SK-N-SH (cell line): ENCODE data around the gene PRPF40B. TPM values are rescaled to one million over a fixed set of nuclear protein-coding genes. Genes with fewer than 3 reads are reported as not detected.
A peak's percentile ranks its signal among the peaks of the same experiment; 100 is the strongest.

Experiments used
- CTCF ChIA-PET: fragments of 300-600, 350-600 bp; formaldehyde crosslinking; extraction: SDS; loops from one replicate; lab custom pipeline; 2021; lab: Yijun Ruan, JAX
- POLR2A ChIA-PET: fragments of 350-600 bp; sonication (Branson Sonifier 250); formaldehyde crosslinking; extraction: SDS; loops from one replicate; lab custom pipeline; 2020; ENCODE audit warnings: antibody characterized with exemption, inconsistent platforms; lab: Yijun Ruan, JAX
- DNase-seq: peaks from one replicate; pipeline ENCODE4 v3.0.0; 2012
- H2AFZ ChIP-seq: fragments of 200-600 bp; sonication (generic); 2 replicates; pipeline ENCODE4 v1.8.1; 2016; ENCODE audit warnings: antibody characterized with exemption, mild to moderate bottlenecking, low read depth
- H3F3A ChIP-seq: fragments of 200-600 bp; sonication (generic); replicated peaks from 2 replicates; pipeline ENCODE3; 2016; ENCODE audit warnings: antibody characterized with exemption, mild to moderate bottlenecking; ENCODE audit not compliant: insufficient read depth
- H3K27ac ChIP-seq, 2 experiments: fragments of 200-500 bp in 1 of 2; fragments of 200-600 bp in 1 of 2; sonication (Bioruptor generic) in 1 of 2; sonication (generic), shearing (Covaris generic) in 1 of 2; 2 replicates each; pipeline versions ENCODE4 v1.5.1 to v1.6.1; 2014 to 2016; ENCODE audit warnings: low read depth in 2 of 2, inconsistent platforms in 1 of 2, low read length in 1 of 2, mild to moderate bottlenecking in 1 of 2, mixed read lengths in 1 of 2
- H3K27me3 ChIP-seq: fragments of 200-600 bp; sonication (generic), shearing (Covaris generic); 2 replicates; pipeline ENCODE4 v1.6.1; 2016; ENCODE audit warnings: mixed run types; ENCODE audit not compliant: insufficient read depth
- H3K36me3 ChIP-seq, 2 experiments: fragments of 200-500 bp in 1 of 2; fragments of 200-600 bp in 1 of 2; sonication (Bioruptor generic) in 1 of 2; sonication (generic) in 1 of 2; replicated peaks in 1 of 2; 2 replicates each; pipeline versions ENCODE3 to v1.5.1; 2014 to 2016; ENCODE audit warnings: low read length in 1 of 2, mild to moderate bottlenecking in 1 of 2; ENCODE audit not compliant: insufficient read depth in 2 of 2, control insufficient read depth in 1 of 2
- H3K4me1 ChIP-seq, 2 experiments: fragments of 200-500 bp in 1 of 2; fragments of 200-600 bp in 1 of 2; sonication (Bioruptor generic) in 1 of 2; sonication (generic), shearing (Covaris generic) in 1 of 2; 2 replicates each; pipeline versions ENCODE4 v1.5.1 to v1.6.1; 2014 to 2016; ENCODE audit warnings: low read depth in 1 of 2, low read length in 1 of 2, mixed run types in 1 of 2; ENCODE audit not compliant: insufficient read depth in 2 of 2, control insufficient read depth in 1 of 2
- H3K4me2 ChIP-seq: fragments of 200-600 bp; sonication (generic), shearing (Covaris generic); 2 replicates; pipeline ENCODE4 v1.6.1; 2017; ENCODE audit warnings: mixed run types
- H3K4me3 ChIP-seq, 2 experiments: fragments of 200-500 bp in 1 of 2; fragments of 200-600 bp in 1 of 2; sonication (Bioruptor generic) in 1 of 2; sonication (generic), shearing (Covaris generic) in 1 of 2; 2 replicates each; pipeline versions ENCODE4 v1.5.1 to v1.8.1; 2014 to 2016; ENCODE audit warnings: low read depth in 2 of 2, inconsistent platforms in 1 of 2, low read length in 1 of 2, mild to moderate bottlenecking in 1 of 2, mixed read lengths in 1 of 2, moderate library complexity in 1 of 2
- H3K79me2 ChIP-seq: fragments of 200-600 bp; sonication (generic); 2 replicates; pipeline ENCODE4 v1.8.1; 2017; ENCODE audit warnings: mild to moderate bottlenecking; ENCODE audit not compliant: insufficient read depth
- H3K9ac ChIP-seq: fragments of 200-600 bp; sonication (generic); 2 replicates; pipeline ENCODE4 v1.6.1; 2017; ENCODE audit warnings: mixed run types
- H3K9me2 ChIP-seq: fragments of 200-600 bp; sonication (generic); 2 replicates; pipeline ENCODE4 v1.6.1; 2017; ENCODE audit warnings: mixed run types
- H3K9me3 ChIP-seq: fragments of 200-600 bp; sonication (generic); 2 replicates; pipeline ENCODE4 v1.6.1; 2017; ENCODE audit warnings: mixed run types, mild to moderate bottlenecking, moderate library complexity
- H4K20me1 ChIP-seq: fragments of 200-600 bp; sonication (generic); 2 replicates; pipeline ENCODE4 v1.6.1; 2017; ENCODE audit warnings: mild to moderate bottlenecking, mixed run types; ENCODE audit not compliant: insufficient read depth
- CHD2 ChIP-seq: fragments of 150-350 bp; IDR thresholded peaks from 2 replicates; pipeline ENCODE4 v1.6.1; 2018; ENCODE audit warnings: low read length; ENCODE audit not compliant: partially characterized antibody
- ELF1 ChIP-seq: IDR thresholded peaks from 2 replicates; pipeline ENCODE4 v1.4.0; 2012
- EZH2phosphoT487 ChIP-seq: fragments of 200-600 bp; sonication (generic); IDR thresholded peaks from 2 replicates; pipeline ENCODE4 v1.6.1; 2017; ENCODE audit warnings: low read depth, mixed run types, mild to moderate bottlenecking, antibody characterized with exemption, moderate library complexity, borderline replicate concordance
- FOSL2 ChIP-seq: IDR thresholded peaks from 2 replicates; pipeline ENCODE4 v1.4.0; 2012; ENCODE audit warnings: low read depth, mild to moderate bottlenecking, moderate library complexity, borderline replicate concordance
- FOXJ3 ChIP-seq: sonication (generic); formaldehyde crosslinking; IDR thresholded peaks from 2 replicates; pipeline ENCODE4 v1.5.1; 2020; ENCODE audit warnings: mild to moderate bottlenecking, missing genetic modification reagents
- GABPA ChIP-seq: IDR thresholded peaks from 2 replicates; pipeline ENCODE4 v1.4.0; 2012; ENCODE audit warnings: low read depth, mild to moderate bottlenecking
- JUND ChIP-seq: IDR thresholded peaks from 2 replicates; pipeline ENCODE4 v1.4.0; 2012
- MEF2A ChIP-seq: IDR thresholded peaks from 2 replicates; pipeline ENCODE4 v1.4.0; 2012; ENCODE audit warnings: low read depth, borderline replicate concordance
- NRF1 ChIP-seq: IDR thresholded peaks from 2 replicates; pipeline ENCODE4 v1.6.1; 2012; ENCODE audit warnings: low read depth, mild to moderate bottlenecking, low read length
- POLR2AphosphoS5 ChIP-seq: IDR thresholded peaks from 2 replicates; pipeline ENCODE4 v1.6.1; 2012; ENCODE audit warnings: low read depth, low read length
- RAD21 ChIP-seq: IDR thresholded peaks from 2 replicates; pipeline ENCODE4 v1.6.1; 2012; ENCODE audit warnings: mild to moderate bottlenecking, low read length
- RCOR1 ChIP-seq: fragments of 150-350 bp; IDR thresholded peaks from 2 replicates; pipeline ENCODE4 v1.6.1; 2017; ENCODE audit warnings: antibody characterized with exemption, low read length
- SMC3 ChIP-seq: IDR thresholded peaks from 2 replicates; pipeline ENCODE4 v1.6.1; 2012; ENCODE audit warnings: low read depth, low read length, improper control_type of control experiment
- TAF1 ChIP-seq: IDR thresholded peaks from 2 replicates; pipeline ENCODE4 v1.6.1; 2012; ENCODE audit warnings: low read depth, mild to moderate bottlenecking, low read length, moderate library complexity, borderline replicate concordance
- TCF12 ChIP-seq: IDR thresholded peaks from 2 replicates; pipeline ENCODE4 v1.4.0; 2012
- TEAD4 ChIP-seq: IDR thresholded peaks from 2 replicates; pipeline ENCODE4 v1.4.0; 2012; ENCODE audit warnings: mild to moderate bottlenecking, borderline replicate concordance; ENCODE audit not compliant: insufficient read depth
- WGBS: methylation state at CpG from one replicate; pipeline ENCODE4 v1.1.6; 2017; ENCODE audit warnings: low lambda C conversion rate; 5-methylcytosine and 5-hydroxymethylcytosine counted together
- polyA plus RNA-seq, 3 experiments: library from polyadenylated mRNA; depleted of rRNA; stranded (reverse); fragments of >200 nt; gene quantifications; 2 replicates each; pipeline ENCODE4 v1.2.3, GENCODE V29; 2012
- TF ChIP-seq, protein P1 (sequence below): IDR thresholded peaks from 2 replicates; pipeline ENCODE4 v1.6.1; 2012; ENCODE audit warnings: mild to moderate bottlenecking, low read depth, low read length, moderate library complexity
- TF ChIP-seq, protein P2 (sequence below): fragments of 200-600 bp; sonication (generic); IDR thresholded peaks from 2 replicates; pipeline ENCODE4 v1.6.1; 2017; ENCODE audit warnings: antibody characterized with exemption, mild to moderate bottlenecking, moderate library complexity
- TF ChIP-seq, protein P3 (sequence below): fragments of 150-350 bp; IDR thresholded peaks from 2 replicates; pipeline ENCODE4 v1.6.1; 2016; ENCODE audit warnings: mild to moderate bottlenecking, low read depth, low read length
- TF ChIP-seq, protein P4 (sequence below): fragments of 150-350 bp; IDR thresholded peaks from 2 replicates; pipeline ENCODE4 v1.6.1; 2017; ENCODE audit warnings: antibody characterized with exemption, low read length, low read depth, borderline replicate concordance
- TF ChIP-seq, protein P5 (sequence below): IDR thresholded peaks from 2 replicates; pipeline ENCODE4 v1.4.0; 2012; ENCODE audit warnings: low read depth, borderline replicate concordance
- TF ChIP-seq, protein P6 (sequence below): IDR thresholded peaks from 2 replicates; pipeline ENCODE4 v1.4.0; 2012; ENCODE audit warnings: low read depth

Gene PRPF40B
- polyA plus RNA-seq (2012; rRNA removed), result 24.3 and 27.0 TPM in 2 replicates
- 11.2 and 14.6 TPM in 2 replicates for polyA plus RNA-seq (2012; cell fraction: cytosol; rRNA removed)
- polyA plus RNA-seq (2012; cell fraction: nucleus; rRNA removed), result 125 TPM in 2 replicates

DNA sequence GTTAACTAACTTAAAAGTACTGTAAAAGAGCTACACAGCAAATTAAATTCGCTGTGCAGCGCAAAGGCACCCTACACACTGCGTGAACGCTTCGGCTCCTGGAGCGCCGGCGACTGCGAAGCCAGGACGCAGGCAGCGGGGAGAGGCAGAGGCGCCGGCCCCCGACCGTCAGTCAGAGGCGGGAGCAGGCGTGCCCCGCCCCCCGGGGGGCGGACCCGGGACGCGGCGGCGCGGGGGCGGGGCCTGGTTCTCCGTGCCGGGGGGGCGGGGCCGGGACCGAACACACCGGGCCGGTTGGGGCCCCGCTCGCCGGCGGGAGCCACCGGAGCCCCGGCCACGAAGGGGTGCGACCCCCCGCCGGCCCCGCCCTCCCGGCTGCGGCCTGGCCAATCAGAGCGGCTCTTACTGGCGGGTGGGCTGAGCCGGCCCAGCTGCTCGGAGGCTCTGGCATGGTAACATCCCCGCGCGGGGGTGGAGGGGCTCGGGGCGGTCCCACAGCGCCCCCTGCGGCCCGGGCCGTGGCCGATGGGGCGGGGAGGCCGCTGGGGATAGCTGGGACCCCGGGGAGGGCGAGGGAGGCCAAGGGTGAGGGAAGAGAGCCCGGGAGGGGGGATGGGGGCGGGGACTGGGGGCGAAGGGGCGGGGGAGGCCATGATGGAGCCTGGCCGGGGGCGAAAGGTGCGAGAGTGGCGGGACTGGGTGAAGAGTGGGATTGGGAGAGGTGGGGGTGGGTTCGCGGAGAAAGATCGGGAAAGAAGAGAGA is at the start of gene PRPF40B:
Gene PRPF40B (plus strand): TSS at position 420 of the 763 bp plus-strand sequence. CDS start 30 bp downstream, at position 450.
- POLR2A ChIA-PET, result interaction anchor here (0.7 to 2.3 kb wide), 2 partner anchors 13 to 118 kb away, joined by 4 to 10 read pairs; partner anchors contain the start of gene TMBIM6
- peak within 1 kb of the TSS; percentile 99 for H3K4me2 ChIP-seq
- H4K20me1 ChIP-seq, result no peaks in the 10 kb centered on the region
- H3K4me3 ChIP-seq, result peak within 1 kb of the TSS; percentile 63 to 67
- H3K9me2 ChIP-seq, result no peaks in the 10 kb centered on the region
- H3K27me3 ChIP-seq, result no peaks in the 10 kb centered on the region
- H3K27ac ChIP-seq, result peak within 1 kb of the TSS; percentile 79 to 86
- WGBS, result 2% methylated on average over 33 of the region's 76 CpGs
- H3K9ac ChIP-seq, result peak within 1 kb of the TSS; percentile 57
- H3K36me3 ChIP-seq, result no peaks in the 10 kb centered on the region
- H2AFZ ChIP-seq, result peak within 1 kb of the TSS; percentile 86
- no peaks in the 10 kb centered on the region for H3K79me2 ChIP-seq
- peaks cover 14 to 43% of the 10 kb centered on the region in 2 experiments; a peak in 3 of 4 replicates for H3K4me1 ChIP-seq
- CTCF ChIA-PET, result interaction anchor here (0.6 to 13.7 kb wide), 24 partner anchors 9 to 276 kb away, joined by 3 to 102 read pairs (median 4); partner anchors contain the start of genes FAM186B and TMBIM6
- H3F3A ChIP-seq, result peaks cover 57% of the 10 kb centered on the region
- no peaks in the 10 kb centered on the region for H3K9me3 ChIP-seq
- peak; percentile 99 for DNase-seq
- TF ChIP-seq GABPA, result 0 out of 2 replicates have a peak, but pooled peaks have one; percentile 13
- TF ChIP-seq SMC3, result no peak
- TF ChIP-seq RCOR1, result no peak
- no peak for TF ChIP-seq JUND
- TF ChIP-seq, protein P1, sequence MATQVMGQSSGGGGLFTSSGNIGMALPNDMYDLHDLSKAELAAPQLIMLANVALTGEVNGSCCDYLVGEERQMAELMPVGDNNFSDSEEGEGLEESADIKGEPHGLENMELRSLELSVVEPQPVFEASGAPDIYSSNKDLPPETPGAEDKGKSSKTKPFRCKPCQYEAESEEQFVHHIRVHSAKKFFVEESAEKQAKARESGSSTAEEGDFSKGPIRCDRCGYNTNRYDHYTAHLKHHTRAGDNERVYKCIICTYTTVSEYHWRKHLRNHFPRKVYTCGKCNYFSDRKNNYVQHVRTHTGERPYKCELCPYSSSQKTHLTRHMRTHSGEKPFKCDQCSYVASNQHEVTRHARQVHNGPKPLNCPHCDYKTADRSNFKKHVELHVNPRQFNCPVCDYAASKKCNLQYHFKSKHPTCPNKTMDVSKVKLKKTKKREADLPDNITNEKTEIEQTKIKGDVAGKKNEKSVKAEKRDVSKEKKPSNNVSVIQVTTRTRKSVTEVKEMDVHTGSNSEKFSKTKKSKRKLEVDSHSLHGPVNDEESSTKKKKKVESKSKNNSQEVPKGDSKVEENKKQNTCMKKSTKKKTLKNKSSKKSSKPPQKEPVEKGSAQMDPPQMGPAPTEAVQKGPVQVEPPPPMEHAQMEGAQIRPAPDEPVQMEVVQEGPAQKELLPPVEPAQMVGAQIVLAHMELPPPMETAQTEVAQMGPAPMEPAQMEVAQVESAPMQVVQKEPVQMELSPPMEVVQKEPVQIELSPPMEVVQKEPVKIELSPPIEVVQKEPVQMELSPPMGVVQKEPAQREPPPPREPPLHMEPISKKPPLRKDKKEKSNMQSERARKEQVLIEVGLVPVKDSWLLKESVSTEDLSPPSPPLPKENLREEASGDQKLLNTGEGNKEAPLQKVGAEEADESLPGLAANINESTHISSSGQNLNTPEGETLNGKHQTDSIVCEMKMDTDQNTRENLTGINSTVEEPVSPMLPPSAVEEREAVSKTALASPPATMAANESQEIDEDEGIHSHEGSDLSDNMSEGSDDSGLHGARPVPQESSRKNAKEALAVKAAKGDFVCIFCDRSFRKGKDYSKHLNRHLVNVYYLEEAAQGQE, result no peak
- TF ChIP-seq NRF1, result peak; percentile 41
- TF ChIP-seq TEAD4, result no peak
- TF ChIP-seq, protein P2, sequence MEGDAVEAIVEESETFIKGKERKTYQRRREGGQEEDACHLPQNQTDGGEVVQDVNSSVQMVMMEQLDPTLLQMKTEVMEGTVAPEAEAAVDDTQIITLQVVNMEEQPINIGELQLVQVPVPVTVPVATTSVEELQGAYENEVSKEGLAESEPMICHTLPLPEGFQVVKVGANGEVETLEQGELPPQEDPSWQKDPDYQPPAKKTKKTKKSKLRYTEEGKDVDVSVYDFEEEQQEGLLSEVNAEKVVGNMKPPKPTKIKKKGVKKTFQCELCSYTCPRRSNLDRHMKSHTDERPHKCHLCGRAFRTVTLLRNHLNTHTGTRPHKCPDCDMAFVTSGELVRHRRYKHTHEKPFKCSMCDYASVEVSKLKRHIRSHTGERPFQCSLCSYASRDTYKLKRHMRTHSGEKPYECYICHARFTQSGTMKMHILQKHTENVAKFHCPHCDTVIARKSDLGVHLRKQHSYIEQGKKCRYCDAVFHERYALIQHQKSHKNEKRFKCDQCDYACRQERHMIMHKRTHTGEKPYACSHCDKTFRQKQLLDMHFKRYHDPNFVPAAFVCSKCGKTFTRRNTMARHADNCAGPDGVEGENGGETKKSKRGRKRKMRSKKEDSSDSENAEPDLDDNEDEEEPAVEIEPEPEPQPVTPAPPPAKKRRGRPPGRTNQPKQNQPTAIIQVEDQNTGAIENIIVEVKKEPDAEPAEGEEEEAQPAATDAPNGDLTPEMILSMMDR, result peak; percentile 42
- no peak for TF ChIP-seq TCF12
- peak; percentile 53; the same call in 1 of the 2 replicates for TF ChIP-seq TAF1
- TF ChIP-seq, protein P3, sequence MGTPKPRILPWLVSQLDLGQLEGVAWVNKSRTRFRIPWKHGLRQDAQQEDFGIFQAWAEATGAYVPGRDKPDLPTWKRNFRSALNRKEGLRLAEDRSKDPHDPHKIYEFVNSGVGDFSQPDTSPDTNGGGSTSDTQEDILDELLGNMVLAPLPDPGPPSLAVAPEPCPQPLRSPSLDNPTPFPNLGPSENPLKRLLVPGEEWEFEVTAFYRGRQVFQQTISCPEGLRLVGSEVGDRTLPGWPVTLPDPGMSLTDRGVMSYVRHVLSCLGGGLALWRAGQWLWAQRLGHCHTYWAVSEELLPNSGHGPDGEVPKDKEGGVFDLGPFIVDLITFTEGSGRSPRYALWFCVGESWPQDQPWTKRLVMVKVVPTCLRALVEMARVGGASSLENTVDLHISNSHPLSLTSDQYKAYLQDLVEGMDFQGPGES, result peak; percentile 25; the same call in 1 of the 2 replicates
- TF ChIP-seq CHD2, result no peak
- TF ChIP-seq, protein P4, sequence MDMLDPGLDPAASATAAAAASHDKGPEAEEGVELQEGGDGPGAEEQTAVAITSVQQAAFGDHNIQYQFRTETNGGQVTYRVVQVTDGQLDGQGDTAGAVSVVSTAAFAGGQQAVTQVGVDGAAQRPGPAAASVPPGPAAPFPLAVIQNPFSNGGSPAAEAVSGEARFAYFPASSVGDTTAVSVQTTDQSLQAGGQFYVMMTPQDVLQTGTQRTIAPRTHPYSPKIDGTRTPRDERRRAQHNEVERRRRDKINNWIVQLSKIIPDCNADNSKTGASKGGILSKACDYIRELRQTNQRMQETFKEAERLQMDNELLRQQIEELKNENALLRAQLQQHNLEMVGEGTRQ, result no peak
- no peak for TF ChIP-seq FOXJ3 (CRISPR knock-in tag)
- TF ChIP-seq, protein P5, sequence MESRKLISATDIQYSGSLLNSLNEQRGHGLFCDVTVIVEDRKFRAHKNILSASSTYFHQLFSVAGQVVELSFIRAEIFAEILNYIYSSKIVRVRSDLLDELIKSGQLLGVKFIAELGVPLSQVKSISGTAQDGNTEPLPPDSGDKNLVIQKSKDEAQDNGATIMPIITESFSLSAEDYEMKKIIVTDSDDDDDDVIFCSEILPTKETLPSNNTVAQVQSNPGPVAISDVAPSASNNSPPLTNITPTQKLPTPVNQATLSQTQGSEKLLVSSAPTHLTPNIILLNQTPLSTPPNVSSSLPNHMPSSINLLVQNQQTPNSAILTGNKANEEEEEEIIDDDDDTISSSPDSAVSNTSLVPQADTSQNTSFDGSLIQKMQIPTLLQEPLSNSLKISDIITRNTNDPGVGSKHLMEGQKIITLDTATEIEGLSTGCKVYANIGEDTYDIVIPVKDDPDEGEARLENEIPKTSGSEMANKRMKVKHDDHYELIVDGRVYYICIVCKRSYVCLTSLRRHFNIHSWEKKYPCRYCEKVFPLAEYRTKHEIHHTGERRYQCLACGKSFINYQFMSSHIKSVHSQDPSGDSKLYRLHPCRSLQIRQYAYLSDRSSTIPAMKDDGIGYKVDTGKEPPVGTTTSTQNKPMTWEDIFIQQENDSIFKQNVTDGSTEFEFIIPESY, result peak; percentile 7; the same call in 1 of the 2 replicates
- TF ChIP-seq POLR2AphosphoS5, result peak; percentile 95
- TF ChIP-seq, protein P6, sequence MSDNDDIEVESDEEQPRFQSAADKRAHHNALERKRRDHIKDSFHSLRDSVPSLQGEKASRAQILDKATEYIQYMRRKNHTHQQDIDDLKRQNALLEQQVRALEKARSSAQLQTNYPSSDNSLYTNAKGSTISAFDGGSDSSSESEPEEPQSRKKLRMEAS, result no peak; the same call in 1 of the 2 replicates
- peak; percentile 18; the same call in 1 of the 2 replicates for TF ChIP-seq RAD21
- no peak for TF ChIP-seq EZH2phosphoT487
- no peak for TF ChIP-seq FOSL2
- no peak for TF ChIP-seq ELF1
- TF ChIP-seq MEF2A, result no peak
